GM21529 (cell line): ENCODE measurements around the gene RNF217.

ENCODE experiments used
- ATAC-seq: cut with Tn5 transposase; IDR thresholded peaks from one replicate; pipeline ENCODE4 v1.9.1; 2021; ENCODE audit not compliant: unreplicated experiment

RNF217 gene

DNA sequence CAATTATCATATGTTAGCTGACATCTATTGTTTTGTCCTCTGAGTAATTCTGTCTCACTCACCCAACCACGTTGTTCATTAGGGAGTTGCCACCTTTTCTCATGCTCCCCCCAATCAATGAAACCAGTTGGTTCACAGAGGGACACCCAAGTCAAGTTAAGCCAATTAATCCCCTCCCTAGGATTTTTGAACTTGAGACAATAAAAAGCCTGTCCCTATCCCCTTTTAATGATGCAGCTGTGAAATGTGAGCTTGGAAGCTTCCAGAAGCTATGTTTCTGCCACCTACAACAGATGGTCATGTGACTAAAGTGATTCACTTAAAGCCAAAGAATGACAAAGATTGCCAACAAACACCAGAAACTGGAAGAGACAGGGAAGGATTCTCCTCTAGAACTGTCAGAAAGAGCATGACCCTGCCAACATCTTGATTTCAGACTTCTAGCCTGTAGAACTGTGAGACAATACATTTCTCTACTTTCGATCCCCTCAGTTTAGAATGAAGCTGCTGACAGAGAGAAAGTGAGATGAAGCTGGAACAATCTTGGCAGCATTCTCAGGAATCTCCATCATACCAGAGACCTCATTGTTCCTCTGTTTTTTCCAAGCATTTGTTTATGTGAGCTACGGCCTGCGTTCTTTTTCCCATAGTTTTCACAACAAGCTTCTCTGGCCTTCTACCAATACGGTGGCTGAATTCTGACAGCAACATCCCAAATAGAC lies 133.5 kb downstream of the RNF217 start:
- ATAC-seq: no peak

DNA sequence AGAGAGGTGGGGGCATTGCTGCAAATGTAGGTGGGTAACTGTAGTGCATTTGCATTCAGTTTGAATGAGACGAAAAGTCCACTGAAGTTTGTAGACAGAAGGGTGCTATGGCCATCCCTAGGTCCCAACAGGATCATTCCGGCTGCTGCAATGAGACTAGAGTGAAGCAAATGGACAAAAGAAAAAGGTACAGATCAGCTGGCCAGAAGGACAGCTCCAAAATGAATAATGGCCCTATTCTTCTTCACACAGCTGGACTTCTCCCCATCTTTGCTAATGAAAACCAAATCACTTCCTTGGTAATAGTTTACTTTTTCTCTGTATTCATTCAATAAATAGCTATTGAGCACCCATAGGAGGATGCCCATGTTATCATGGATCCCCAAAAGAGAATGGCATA lies 134.9 kb downstream of the RNF217 start:
- no peak for ATAC-seq

DNA sequence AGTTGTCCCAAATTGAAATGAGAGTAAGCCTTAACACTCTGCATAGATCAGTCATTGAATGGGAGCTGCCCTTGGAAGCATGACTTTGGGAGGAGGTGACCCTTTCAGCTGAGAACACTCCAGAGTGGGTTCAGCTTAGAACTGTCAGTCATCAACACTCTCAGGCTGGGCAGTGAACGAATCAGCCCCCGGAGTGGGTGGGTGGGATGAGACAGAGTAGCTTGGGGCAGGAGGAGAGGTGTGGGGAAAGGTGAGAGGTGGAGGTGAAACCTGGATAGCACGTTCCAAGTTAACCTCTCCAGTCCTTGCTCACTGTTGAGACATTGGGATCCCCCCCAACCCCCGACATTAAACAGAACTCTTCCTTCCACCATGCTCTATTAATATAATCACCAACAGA lies 136.0 kb downstream of the RNF217 start:
- ATAC-seq: no peak

- peak; percentile 49 for ATAC-seq
These were observed 137.2 kb downstream of the RNF217 start for GRCh38 chr6:125099211-125100073.

- no peak for ATAC-seq
These were observed 137.9 kb downstream of the RNF217 start for GRCh38 chr6:125100074-125100652.

DNA sequence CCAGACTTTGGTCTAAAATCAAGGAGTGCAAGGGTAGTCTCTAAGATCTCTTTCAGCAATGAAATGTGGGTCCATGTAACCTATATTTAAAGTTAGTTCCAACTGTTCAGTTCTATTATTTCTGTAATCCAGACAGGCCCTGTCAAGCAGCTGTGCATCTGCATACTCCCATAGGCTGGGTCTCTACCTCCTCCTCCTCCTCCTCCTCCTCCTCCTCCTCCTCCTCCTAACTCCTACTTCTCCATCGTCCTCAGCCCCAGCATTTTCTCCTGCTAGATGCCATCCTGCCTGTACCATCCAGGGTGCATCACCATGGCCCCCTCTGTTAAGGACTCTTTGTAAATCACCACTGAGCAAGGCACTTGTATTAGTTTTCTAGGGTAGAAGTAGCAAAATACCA lies 138.9 kb downstream of the RNF217 start:
- ATAC-seq: no peak

DNA sequence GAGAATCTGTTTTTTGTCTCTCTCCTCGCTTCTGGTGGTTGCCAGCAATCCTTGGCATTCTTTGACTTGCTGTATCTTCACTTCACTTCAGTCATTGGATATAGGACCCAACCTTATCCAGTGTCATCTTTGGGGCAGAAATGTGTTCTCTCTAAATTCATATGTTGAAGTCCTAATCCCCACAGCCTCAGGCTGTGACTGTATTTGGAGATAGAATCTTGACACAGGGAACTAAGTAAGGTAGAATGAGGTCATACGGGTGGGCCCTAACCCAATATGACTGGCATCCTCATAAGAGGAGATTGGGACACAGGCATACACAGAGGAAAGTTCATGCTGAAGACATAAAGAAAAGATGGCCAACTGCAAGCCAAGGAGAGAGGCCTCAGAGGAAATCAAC lies 139.4 kb downstream of the RNF217 start:
- ATAC-seq: no peak

DNA sequence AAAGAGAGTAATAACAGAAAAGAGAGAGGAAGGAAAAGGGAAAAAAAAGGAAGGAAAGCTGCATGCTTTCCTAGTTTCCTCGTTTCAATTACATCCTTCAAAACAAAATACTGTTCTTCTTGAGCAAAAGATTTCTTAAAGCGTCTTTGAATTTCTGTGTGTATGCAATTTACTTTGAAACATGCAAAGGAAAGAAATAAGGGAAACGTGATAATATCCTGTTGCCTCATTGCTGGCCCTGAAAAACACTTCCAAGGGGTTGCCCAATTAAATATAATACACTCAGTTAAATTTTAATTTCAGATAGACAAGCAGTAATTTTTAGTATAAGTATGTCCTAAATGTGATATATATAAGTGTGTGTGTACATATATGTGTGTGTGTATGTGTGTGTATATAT lies 140.2 kb downstream of the RNF217 start:
- ATAC-seq: no peak

DNA sequence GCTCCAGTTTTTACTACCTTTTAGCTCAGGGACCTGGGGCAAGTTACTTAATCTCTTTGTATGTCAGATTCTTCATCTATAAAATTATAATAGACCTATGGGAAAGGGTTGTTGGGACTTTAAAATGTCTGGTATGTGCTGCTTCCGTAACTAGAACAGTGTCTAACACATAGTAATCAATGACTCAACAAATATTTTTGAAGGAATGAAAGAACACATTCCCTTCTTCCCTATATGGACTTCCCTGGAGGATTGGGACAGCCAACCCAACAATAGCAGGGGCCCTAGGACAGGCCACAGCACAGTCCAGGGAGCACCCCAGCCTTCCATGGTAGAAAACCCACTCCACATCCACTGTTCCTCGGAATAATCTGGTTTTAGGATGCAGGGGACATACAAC lies 140.7 kb downstream of the RNF217 start:
- no peak for ATAC-seq

DNA sequence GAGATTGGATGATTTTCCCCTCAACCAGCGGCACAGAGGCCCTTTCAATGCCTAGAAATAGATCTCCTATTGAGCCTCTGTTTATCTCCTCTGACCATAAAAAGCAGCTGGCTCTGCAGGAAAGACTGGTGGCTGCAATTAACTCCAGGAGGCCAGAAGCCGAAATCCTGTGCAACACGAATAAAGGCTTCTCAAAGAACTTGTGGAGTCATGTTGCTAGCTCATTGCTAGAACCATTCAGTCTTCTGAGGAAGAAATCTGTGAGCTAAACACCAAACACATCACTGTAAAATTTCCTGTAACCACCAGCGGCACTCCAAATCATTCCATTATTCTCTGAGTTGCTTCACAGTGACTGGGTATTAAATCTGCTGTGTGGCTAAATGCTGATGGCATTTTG lies 142.2 kb downstream of the RNF217 start:
- ATAC-seq: no peak

GRCh38 chr6:125107048-125107447 lies 144.8 kb downstream of the RNF217 start:
- no peak for ATAC-seq

- no peak for ATAC-seq
These were observed 145.7 kb downstream of the RNF217 start for GRCh38 chr6:125107896-125108295.

- ATAC-seq: no peak
These were observed 147.8 kb downstream of the RNF217 start for GRCh38 chr6:125110056-125110455.

- no peak for ATAC-seq
These were observed 149.2 kb downstream of the RNF217 start for GRCh38 chr6:125111219-125111983.

DNA sequence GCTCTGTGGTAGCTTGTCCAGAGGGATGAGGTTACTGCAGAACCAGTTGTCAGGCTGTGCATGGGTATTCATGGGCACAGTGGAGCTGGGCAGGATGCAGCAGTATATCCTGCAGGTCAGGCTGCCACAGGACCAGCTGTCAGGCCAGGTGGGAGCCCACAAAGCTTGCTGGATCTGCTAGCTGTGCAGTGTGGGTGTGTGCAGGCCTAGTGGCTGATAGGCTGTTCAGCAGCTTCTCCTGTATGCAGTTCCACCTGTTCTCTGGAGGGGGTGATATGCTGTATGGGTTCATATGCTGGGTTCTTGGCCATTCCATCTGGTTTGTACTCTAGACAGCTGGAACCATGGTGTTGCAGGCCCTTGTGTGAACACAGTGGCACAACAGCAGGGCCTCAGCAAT lies 150.7 kb downstream of the RNF217 start:
- ATAC-seq: no peak

- peak; percentile 56 for ATAC-seq
These were observed 152.1 kb downstream of the RNF217 start for GRCh38 chr6:125114248-125114858.

GRCh38 chr6:125116170-125116569 lies 153.9 kb downstream of the RNF217 start:
- ATAC-seq: no peak

GRCh38 chr6:125116710-125117109 lies 154.5 kb downstream of the RNF217 start:
- no peak for ATAC-seq

DNA sequence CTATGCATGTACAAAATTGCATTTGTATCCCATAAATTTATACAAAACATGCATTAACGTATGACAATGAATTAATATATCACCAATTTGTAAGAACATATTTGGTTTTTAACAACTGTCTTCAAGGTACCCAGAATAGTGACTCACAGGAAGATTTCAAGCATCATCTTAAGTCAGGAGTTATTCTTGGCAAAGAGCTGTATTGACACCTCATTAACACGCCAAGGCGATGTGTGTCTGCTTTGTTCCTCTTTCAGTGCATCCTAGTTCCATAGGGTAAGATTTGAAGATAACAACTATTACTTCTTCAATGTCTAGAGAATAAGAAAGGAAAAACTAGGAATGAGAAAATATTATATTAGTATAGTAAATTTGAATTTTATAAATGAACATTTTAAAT lies 155.6 kb downstream of the RNF217 start:
- no peak for ATAC-seq

DNA sequence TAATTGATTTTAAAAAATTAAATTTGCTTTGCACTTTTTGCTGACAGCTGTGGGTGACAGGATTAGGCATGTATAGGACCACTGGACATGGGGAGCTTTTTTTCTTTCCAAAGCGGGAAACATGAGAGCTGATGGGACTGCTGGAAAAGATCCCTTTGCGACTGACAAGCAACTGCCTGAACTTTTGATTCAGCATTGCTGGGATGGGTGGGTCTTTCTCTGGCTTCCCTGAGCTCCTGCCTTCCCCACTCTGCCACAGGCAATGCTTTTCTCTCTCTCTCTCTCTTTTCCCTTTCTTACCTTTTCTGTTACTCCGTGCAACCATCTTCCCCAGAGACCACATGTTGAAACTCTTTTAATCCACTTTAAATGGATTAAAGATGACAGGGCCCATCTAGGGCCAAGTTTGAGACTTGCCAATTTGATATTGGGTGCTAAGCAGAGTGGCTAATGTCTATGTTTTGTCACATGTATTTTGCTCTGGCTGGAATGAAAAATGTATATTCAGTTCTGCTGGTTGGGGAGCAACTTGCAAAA lies 157.9 kb downstream of the RNF217 start:
- no peak for ATAC-seq

DNA sequence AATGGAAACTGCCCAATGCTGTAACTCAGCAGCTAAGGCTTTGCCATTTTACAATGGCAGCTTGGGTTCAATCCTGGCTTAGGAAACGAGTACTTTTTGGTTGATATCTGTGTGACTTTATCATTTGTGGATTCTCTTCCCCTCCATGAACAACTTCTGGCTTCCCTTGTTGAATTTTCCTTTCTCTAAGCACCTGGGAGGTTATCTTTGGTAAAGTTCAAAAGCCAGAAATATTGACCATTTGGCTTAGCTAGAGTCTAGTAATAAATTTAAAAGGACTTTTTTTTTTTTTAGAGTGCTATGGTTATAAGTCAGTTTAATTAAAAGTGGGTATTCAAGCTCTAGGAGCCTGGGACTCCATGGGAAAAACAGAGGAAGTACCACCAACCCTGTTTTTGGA lies 159.7 kb downstream of the RNF217 start:
- ATAC-seq: no peak
